HG02938 (cell line): ENCODE data around the gene PAPLN.
"Not testable (repeated sequence)": the region's sequence is repeated elsewhere in the genome, so short reads cannot be mapped to it uniquely, and the experiment has no call there.

Experiments
- ATAC-seq: cut with Tn5 transposase; IDR thresholded peaks from one replicate; pipeline ENCODE4 v1.9.1; 2021; ENCODE audit warnings: mild to moderate bottlenecking, moderate library complexity; ENCODE audit not compliant: unreplicated experiment

Gene PAPLN, protein sequence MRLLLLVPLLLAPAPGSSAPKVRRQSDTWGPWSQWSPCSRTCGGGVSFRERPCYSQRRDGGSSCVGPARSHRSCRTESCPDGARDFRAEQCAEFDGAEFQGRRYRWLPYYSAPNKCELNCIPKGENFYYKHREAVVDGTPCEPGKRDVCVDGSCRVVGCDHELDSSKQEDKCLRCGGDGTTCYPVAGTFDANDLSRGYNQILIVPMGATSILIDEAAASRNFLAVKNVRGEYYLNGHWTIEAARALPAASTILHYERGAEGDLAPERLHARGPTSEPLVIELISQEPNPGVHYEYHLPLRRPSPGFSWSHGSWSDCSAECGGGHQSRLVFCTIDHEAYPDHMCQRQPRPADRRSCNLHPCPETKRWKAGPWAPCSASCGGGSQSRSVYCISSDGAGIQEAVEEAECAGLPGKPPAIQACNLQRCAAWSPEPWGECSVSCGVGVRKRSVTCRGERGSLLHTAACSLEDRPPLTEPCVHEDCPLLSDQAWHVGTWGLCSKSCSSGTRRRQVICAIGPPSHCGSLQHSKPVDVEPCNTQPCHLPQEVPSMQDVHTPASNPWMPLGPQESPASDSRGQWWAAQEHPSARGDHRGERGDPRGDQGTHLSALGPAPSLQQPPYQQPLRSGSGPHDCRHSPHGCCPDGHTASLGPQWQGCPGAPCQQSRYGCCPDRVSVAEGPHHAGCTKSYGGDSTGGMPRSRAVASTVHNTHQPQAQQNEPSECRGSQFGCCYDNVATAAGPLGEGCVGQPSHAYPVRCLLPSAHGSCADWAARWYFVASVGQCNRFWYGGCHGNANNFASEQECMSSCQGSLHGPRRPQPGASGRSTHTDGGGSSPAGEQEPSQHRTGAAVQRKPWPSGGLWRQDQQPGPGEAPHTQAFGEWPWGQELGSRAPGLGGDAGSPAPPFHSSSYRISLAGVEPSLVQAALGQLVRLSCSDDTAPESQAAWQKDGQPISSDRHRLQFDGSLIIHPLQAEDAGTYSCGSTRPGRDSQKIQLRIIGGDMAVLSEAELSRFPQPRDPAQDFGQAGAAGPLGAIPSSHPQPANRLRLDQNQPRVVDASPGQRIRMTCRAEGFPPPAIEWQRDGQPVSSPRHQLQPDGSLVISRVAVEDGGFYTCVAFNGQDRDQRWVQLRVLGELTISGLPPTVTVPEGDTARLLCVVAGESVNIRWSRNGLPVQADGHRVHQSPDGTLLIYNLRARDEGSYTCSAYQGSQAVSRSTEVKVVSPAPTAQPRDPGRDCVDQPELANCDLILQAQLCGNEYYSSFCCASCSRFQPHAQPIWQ

DNA sequence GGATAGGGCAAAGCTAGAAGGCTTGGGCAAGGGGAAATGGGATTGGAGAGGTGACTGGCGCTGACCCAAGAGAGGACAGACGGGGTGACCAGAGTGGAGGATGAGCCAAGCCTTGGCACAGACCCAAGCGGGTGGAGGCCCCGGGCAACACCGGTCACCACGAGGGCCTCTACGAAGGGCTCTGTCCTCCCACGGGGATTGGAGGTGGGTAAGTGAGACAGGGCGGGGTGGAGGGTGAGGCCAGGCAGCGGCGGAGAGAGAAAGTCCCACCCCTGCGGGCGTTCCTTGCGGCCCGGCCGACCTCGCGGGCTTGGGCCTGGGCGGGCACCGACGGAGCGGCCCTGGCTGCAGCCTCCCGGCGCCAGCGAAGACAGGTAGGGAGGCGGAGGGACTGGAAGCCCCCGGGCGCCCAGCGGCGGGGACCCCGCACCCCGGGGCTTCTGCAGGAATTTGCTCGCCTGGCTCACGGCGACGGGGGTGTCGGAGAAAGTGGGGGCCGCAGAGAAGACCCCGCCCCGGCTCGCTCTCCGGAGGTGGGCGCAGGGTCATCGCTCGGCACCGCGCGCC, at the start of gene PAPLN:
PAPLN (plus strand) TSS at position 288 of the 567 bp plus-strand sequence. CDS start 2,273 bp downstream, outside the sequence.
- no peak for ATAC-seq

DNA sequence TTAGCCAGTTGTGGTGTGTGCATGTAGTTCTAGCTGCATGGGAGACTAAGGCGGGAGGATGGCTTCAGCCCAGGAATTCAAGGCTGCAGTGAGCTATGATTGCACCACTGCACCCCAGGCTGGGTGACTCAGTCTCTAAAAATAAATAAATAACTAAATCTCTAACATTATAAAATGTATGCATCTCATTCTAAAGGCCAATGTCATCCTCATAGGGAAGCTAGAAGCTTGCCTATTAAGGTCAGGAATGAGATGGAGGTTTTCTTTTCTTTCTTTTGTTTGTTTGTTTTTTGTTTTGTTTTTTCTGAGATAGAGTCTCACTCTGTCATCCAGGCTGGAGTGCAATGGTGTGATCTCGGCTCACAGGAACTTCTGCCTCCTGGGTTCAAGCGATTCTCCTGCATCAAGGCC, 48.8 kb upstream of the PAPLN start:
- no peak for ATAC-seq

DNA sequence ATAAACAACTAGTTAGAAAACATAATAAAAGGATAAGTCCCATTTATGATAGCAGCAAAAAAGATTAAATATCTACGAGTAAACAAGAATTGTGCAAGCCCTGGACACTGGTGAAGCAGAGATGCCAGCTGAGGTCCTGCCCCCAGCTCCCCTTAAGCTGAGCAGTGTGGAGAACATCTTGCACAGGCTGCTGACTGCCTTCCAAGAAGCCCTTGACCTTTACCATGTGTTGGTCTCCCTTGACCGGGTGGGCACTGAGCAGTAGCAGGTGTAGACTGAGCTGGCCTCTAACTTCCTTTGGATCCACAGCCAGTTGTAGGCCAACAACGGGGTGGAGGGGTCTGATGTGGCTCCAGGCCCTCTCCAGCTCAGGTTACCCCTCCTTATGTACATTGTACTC, 47.7 kb upstream of the PAPLN start:
- ATAC-seq: no peak

DNA sequence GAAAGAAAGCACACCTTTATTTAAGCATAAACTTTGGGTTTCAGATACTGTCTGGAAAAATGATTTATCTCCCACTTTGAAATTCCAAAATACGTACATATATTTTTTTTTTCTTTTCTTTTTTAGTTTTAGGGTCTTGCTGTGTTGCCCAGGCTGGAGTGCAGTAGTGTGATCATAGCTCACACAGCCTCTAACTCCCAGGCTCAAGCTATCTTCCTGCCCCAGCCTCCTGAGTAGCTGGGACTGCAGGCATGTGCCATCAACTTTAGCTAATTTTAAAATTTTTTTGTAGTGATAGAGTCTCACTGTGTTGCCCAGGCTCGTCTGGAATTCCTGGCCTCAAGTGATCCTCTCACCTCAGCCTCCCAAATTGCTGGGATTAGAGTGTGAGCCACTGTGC, 45.9 kb upstream of the PAPLN start:
- ATAC-seq: no peak

DNA sequence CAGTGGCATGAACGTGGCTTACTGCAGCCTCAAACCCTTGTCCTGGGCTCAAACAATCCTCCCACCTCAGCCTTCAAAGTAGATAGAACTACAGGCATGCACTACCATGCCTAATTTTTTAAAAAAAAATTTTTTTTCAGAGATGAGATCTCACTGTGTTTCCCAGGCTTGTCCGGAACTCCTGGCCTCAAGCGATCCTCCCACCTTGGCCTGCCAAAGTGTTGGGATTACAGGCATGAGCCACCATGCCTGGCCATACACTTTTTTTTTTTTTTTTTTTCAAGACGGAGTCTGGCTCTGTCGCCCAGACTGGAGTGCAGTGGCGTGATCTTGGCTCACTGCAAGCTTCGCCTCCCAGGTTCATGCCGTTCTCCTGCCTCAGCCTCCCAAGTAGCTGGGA, 43.0 kb upstream of the PAPLN start:
- not testable (repeated sequence) for ATAC-seq

DNA sequence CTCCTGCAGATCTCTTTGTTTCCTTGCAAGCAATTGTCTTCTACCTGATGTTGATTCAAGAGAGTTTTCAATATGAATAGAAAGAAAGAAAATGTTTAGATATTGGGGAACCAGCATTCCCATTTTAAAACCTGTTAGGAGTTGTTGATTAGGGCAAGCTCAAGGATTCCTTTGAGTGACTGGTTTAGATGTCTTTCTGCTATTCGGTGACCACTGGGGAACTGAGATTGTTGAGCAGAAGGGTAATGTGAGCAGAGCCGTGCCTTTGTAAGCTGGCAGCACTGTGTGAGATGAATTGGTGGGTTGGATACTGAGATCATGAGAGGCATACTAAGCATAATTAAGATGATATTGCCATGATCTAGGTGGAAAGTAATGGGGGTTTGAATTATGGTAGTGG, 39.1 kb upstream of the PAPLN start:
- ATAC-seq: no peak

DNA sequence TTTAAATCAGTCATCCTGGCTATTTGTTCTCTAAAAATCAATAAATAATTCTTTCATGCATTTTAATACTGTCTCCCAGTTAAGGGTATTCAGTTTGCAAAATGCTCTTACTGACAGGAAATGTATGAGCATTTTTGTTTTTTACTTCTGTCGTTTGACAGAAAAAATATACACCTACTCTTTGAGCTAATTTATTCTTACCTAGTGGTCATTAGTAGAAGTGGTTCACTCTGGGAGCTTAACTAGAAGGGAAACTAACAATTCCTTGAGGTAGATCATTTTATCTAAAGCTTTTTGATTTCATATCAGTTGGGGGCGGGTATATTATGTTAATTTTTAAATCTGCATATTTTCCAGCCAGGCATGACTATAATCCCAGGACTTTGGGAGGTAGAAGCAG, 33.8 kb upstream of the PAPLN start:
- ATAC-seq: no peak

DNA sequence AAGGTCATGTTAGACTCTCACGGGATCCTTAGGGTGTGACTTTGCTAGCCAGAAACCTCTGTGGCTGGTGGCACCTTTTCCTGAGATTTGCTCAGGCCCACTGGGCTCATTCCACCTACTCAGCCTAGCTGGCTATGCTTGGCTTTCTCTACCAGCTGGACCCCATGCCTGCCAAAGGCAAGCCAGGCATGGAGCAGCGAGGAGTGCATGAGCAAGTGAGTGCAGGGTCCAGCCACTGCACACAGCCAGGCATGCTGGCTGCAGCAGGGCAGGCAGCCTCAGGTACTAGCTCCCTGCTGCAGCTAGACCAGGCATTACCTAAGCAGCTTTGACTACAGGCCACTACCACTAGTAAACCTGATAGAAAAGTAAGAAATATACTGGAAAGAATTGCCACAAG, 29.7 kb upstream of the PAPLN start:
- ATAC-seq: no peak

DNA sequence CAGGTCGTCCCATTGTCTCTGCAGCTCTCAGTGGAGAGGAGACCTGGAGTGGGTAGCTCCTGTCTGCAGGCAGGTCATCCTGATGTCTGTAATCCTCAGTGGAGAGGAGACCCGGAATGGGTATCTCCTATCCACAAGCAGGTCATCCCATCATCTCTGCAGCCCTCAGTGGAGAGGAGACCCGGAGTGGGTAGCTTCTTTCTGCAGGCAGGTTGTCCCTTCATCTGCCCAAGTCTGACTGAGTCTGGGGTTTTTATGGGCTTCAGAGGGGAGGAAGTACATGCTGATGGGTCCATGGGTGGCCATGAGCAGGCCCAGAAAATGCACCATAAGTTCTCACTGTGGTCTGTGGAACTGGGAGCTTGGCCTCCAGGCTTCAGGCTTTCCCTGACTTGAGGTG, 28.9 kb upstream of the PAPLN start:
- ATAC-seq: no peak

DNA sequence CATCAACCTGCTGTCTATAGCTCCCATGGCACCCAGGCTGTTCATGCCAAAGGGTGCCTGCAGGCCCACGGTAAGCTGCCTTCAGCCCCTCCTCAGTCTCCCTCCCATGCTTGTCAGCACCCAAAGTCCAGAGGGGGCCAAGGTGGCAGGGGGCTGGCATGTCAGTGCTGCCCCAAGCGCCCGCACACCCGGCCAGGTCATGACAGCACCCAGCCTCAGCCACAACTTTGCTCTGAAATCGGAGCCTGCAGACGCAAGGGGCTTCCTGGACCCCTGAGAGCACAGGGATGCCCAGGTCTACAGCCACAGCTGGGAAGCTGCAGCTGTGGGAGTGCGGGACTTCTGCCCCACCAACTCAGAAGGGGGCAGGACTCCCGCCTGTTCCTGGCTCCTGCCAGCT, 28.5 kb upstream of the PAPLN start:
- ATAC-seq: no peak

DNA sequence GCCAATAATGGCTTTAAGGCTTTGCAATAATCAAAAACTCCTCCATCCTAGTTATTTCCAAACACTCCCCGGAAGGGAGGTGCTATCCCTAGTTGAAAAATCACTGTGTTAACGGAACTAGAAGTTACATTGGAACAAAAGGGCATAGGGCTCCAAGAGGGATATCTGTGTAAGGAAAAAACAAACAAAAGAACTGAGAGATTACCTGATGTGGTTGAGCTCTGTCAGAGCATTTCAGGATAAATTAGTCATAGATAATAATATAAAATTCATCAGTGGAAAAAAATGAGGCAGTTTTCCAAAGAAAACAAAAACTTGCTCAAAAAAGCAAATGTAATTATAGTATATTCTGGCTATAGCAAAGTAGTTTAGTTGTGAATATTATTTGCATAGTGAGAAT, 27.4 kb upstream of the PAPLN start:
- no peak for ATAC-seq

DNA sequence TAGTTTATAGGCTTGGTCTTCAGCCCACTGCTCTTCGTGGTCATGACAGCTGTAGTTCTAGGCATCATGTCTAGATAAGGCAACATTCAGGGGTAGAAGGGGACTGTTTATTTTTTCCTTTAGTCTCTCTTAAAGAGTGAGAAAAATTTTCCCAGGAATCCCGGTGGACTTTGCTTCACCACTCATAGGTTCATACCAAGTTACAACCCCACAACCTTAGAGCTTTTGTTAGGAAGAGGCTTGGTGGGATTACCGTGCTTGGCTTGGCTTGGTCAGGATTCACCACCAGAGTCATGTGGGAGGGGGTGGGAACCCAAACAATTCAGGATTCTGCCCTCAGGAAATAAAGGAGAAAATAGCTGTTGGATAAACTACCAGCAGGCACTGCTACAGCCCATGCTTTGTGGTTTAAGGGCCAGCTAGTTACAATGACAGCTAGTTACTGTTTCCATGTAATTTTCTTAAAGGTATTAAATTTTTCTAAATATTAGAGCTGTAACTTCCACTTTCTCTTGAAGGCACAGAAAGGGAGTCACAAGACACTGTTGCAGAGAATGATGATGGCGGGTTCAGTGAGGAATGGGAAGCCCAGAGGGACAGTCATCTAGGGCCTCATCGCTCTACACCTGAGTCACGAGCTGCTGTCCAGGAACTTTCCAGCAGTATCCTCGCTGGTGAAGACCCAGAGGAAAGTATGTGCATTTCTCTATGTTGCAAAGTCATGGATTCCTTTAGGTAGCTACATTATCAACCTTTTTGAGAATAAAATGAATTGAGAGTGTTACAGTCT, 25.9 kb upstream of the PAPLN start:
- ATAC-seq: no peak

DNA sequence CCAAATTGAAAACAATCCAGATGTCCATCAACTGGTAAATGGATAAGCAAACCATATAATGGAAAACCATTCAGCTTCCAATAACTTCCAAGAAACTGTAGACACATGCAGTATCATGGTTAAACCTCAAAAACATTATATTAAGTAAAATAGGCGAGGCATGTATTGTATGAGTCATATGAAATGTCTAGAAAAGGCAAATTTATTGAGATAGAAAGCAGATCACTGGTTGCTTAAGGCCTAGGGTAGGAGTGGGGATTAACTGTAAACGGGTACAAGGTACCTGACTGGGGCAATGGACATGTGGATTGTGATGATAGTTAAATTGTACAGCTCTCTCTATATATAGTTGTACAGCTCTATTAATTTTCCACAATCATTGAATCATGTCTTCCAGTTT, 21.3 kb upstream of the PAPLN start:
- ATAC-seq: no peak

DNA sequence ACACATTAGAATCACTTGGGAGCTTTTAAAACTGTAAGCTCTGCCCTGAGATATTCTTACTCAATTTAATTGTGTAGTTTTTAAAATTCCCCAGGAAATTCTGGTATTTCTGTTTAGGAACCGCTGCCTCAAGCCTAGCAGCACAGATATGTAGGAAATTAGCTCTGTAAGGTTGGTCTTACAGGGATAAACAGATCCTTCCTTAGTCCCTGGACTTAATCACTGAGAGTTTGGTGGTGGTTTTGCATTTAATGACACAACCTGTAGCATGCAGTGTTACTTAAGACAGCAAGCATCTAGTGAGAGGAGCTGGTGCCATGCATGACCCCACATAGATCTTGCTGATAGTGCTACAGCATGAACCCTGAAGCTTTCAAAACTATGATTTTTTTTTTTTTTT, 19.9 kb upstream of the PAPLN start:
- ATAC-seq: no peak

DNA sequence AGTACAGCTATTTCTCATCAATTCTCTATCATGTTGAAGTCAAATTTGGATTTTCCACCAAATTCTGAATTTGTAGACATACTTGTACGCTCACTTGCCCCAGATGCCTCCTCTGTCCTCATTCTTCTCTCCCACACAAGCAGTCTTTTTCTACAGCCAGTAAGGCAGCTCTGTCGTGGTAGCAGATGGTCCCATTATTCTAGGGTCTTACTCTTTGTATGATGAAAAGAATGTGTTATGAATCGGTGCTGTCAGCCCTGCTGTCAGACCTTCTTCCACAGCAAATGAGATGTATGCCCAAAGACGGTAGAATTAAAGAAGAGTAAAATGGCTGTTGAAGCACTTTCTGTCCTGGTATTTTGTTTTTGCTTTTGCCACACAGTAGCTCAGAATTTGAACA, 17.2 kb upstream of the PAPLN start:
- ATAC-seq: no peak

DNA sequence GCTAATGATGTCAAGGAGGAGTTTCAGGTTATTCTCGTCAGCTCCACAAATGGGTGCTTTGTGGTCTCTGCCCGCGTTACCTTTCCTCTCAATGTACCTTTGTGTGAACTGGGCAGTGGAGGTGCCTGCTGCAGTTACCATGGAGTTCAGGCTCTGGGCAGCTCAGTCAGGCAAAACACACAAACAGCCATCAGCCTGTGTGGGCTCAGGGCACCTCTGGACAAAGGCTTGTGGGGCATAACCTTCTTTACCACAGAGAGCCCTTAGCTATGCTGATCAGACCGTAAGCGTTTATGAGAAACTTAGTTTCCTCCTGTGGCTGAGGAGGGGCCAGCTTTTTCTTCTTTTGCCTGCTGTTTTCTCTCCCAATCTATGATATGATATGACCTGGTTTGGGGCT, 16.7 kb upstream of the PAPLN start:
- no peak for ATAC-seq

DNA sequence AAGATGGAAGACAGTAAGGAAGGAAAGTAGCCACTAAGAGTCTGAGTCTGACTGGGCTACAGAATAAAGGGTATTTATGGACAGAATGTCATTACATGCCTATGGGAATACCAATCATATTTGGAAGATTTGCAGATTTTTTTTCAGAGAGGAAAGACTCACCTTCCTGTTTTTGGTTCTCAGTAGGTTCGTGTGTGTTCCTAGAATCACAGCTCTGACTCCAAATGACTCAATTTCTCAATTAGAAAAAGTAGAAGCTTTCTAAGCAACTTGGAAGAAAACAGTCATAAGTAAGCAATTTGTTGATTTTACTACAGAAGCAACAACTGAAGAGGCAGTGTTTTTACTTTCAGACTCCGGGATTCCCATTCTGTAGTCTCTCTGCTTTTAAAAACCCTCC, 15.4 kb upstream of the PAPLN start:
- ATAC-seq: no peak

DNA sequence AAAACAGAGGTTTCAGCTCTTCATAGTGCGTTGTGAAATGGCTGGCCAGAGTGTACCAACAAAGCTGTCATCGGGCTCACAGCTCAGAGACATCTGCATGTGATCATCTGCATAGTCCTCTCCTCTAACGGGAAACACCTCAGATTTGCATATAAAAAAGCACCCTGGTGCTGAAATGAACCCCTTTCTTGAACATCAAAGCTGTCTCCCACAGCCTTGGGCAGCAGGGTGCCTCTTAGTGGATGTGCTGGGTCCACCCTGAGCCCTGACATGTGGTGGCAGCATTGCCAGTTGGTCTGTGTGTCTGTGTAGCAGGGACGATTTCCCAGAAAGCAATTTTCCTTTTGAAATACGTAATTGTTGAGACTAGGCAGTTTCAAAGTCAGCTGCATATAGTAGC, 14.3 kb upstream of the PAPLN start:
- no peak for ATAC-seq

DNA sequence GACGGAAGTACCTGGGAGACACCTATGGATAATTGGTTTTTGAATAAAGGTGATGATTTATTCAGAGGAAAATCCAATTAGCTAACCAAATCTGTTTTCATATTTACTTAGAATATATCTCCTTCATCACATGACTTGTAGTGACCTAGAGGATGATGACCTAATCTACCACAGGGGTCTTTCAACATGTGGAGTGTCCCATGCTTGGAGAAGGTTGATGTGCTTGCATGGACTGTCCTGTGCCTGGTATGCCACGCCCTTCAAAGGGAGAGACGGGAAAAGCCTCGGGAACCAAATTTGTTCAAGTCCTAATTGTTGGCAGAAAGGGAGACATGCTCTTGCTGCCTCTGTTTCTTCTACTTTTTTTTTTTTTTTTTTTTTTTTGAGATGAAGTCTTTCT, 11.8 kb upstream of the PAPLN start:
- no peak for ATAC-seq
